Lung (tissue), 12 donors: Measurements from ENCODE around the gene CYP4V2. TPM values are rescaled to one million over a fixed set of nuclear protein-coding genes. Genes with fewer than 3 reads are reported as not detected.
A peak's percentile ranks its signal among the peaks of the same experiment; 100 is the strongest.

Experiments used
- ATAC-seq: fragments of 200-7000 bp; cut with Tn5 transposase; one replicate; pipeline ENCODE4 v1.9.1; 2020; ENCODE audit warnings: moderate number of reproducible peaks; ENCODE audit not compliant: insufficient read depth, low FRiP score
- DNase-seq, 3 donors: peaks; one replicate each; pipeline ENCODE4 v3.0.0-alpha.2; 2013 to 2017
- H3K27ac ChIP-seq, 2 donors: one replicate each; pipeline ENCODE4 v1.5.1; 2013; ENCODE audit warnings: mild to moderate bottlenecking in 2 of 2, moderate library complexity in 2 of 2, control low read depth in 1 of 2, inconsistent platforms in 1 of 2, low read depth in 1 of 2, low read length in 1 of 2
- H3K27me3 ChIP-seq, 3 donors: one replicate each; pipeline ENCODE4 v1.5.1; 2013; ENCODE audit warnings: low read length in 2 of 3; ENCODE audit not compliant: control insufficient read depth in 3 of 3, insufficient read depth in 3 of 3
- H3K36me3 ChIP-seq, 4 donors: one replicate each; pipeline ENCODE4 v1.5.1; 2013; ENCODE audit warnings: low read length in 4 of 4, mild to moderate bottlenecking in 1 of 4, moderate library complexity in 1 of 4; ENCODE audit not compliant: control insufficient read depth in 4 of 4, insufficient read depth in 4 of 4
- H3K4me1 ChIP-seq, 5 donors: one replicate each; pipeline ENCODE4 v1.5.1; 2013; ENCODE audit warnings: low read length in 5 of 5, mild to moderate bottlenecking in 2 of 5, moderate library complexity in 1 of 5; ENCODE audit not compliant: control insufficient read depth in 5 of 5, insufficient read depth in 5 of 5
- H3K4me3 ChIP-seq: one replicate; pipeline ENCODE4 v1.5.1; 2013; ENCODE audit warnings: mild to moderate bottlenecking, control low read depth, moderate library complexity
- H3K9ac ChIP-seq, 2 donors: one replicate each; pipeline ENCODE4 v1.5.1; 2013; ENCODE audit warnings: low read length in 2 of 2, control low read depth in 1 of 2; ENCODE audit not compliant: insufficient read depth in 1 of 2
- H3K9me3 ChIP-seq, 4 donors: one replicate each; pipeline ENCODE4 v1.5.1; 2013; ENCODE audit warnings: low read length in 3 of 4, mild to moderate bottlenecking in 1 of 4, moderate library complexity in 1 of 4; ENCODE audit not compliant: control insufficient read depth in 4 of 4, insufficient read depth in 3 of 4
- whole genome bisulfite sequencing, 2 donors: extraction: QIAGEN DNeasy Blood & Tissue Kit; methylation state at CpG; one replicate each; pipeline ENCODE4 v1.1.7; 2013; 5-methylcytosine and 5-hydroxymethylcytosine counted together
- polyA plus RNA-seq, 2 donors: library from polyadenylated mRNA; stranded (reverse); fragments of 200-250 nt; gene quantifications; one replicate each; pipeline ENCODE4 v1.2.1, GENCODE V29; 2013
- total RNA-seq, 2 donors: library from RNA; depleted of rRNA in 1 of 2; stranded (reverse); fragments of >200 nt in 1 of 2; gene quantifications; one replicate each; pipeline ENCODE4 v1.2.1, GENCODE V29; 2014 to 2021
- TF ChIP-seq, protein P1 (sequence below): IDR thresholded peaks from 2 replicates; pipeline ENCODE4 v1.5.1; 2012; ENCODE audit warnings: mild to moderate bottlenecking; ENCODE audit errors: control extremely low read depth, extremely low read depth
- donor health status: control.
- donor health status: control.
- donor health status: Bipolar disorder and iron deficiency.
- donor health status: healthy.
- donor health status: DM: yes; HTN: yes; CAD: no.

Gene CYP4V2
- total and polyA plus RNA-seq, 4 donors: 13.4 to 36.2 (median 22.9) TPM

- no peak overlapping the region for H3K4me3 ChIP-seq
- TF ChIP-seq, protein P1, sequence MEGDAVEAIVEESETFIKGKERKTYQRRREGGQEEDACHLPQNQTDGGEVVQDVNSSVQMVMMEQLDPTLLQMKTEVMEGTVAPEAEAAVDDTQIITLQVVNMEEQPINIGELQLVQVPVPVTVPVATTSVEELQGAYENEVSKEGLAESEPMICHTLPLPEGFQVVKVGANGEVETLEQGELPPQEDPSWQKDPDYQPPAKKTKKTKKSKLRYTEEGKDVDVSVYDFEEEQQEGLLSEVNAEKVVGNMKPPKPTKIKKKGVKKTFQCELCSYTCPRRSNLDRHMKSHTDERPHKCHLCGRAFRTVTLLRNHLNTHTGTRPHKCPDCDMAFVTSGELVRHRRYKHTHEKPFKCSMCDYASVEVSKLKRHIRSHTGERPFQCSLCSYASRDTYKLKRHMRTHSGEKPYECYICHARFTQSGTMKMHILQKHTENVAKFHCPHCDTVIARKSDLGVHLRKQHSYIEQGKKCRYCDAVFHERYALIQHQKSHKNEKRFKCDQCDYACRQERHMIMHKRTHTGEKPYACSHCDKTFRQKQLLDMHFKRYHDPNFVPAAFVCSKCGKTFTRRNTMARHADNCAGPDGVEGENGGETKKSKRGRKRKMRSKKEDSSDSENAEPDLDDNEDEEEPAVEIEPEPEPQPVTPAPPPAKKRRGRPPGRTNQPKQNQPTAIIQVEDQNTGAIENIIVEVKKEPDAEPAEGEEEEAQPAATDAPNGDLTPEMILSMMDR: no peak
- DNase-seq (peak in 1 of 3 donors; percentile 74), ATAC-seq (no peak)
- WGBS, 2 donors: 54 to 63% methylated on average over 45 of the region's 45 CpGs
- H3K9ac ChIP-seq: no peak overlapping the region
- H3K27ac ChIP-seq: peak overlapping the region in 1 of 2 donors; percentile 79
- no peaks in the 10 kb centered on the region for H3K27me3 ChIP-seq
- H3K36me3 ChIP-seq: peaks cover 2 to 7% (median 4%) of the 10 kb centered on the region in 4 donors
- H3K4me1 ChIP-seq: peaks cover 0 to 14% (median 0%) of the 10 kb centered on the region in 5 donors
- peaks cover 0 to 3% (median 0%) of the 10 kb centered on the region in 4 donors for H3K9me3 ChIP-seq
These were observed 12.8 kb downstream of the CYP4V2 start for GRCh38 chr4:186204103-186204559.

- TF ChIP-seq, protein P1: no peak
- no peak for DNase-seq
- H3K4me3 ChIP-seq: no peak overlapping the region
- peak overlapping the region in 1 of 2 donors; percentile 64 for H3K27ac ChIP-seq
- WGBS, 2 donors: 77 to 80% methylated on average over 13 of the region's 13 CpGs
- H3K27me3 ChIP-seq: no peaks in the 10 kb centered on the region
- H3K36me3 ChIP-seq: peaks cover 5 to 11% (median 8%) of the 10 kb centered on the region in 4 donors
- ATAC-seq: no peak
- peaks cover 0 to 3% (median 0%) of the 10 kb centered on the region in 4 donors for H3K9me3 ChIP-seq
- H3K4me1 ChIP-seq: peaks cover 0 to 14% (median 0%) of the 10 kb centered on the region in 5 donors
- H3K9ac ChIP-seq: no peak overlapping the region
These were observed 13.3 kb downstream of the CYP4V2 start for GRCh38 chr4:186204686-186205085.

DNA sequence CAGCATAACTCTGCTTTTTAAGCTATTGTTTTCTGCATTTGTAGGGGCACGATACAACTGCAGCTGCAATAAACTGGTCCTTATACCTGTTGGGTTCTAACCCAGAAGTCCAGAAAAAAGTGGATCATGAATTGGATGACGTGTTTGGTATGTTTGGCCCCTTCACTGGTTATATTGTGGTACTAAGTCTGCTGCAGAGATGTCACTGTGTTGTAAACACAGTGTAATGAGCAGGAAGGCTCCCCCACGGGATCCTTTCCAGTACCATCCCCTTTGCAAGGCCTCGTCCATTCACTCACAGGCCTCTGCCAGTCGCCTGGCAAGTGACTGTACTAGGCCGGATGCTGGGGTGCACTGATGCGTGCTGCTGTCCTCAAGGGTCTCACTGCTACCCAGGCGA lies 13.8 kb downstream of the CYP4V2 start:
- Histone ChIP-seq H3K27ac (no peak overlapping the region), H3K4me1 (peaks cover 0 to 14% (median 0%) of the 10 kb centered on the region in 5 donors), H3K9ac (no peak overlapping the region), H3K27me3 (no peaks in the 10 kb centered on the region), H3K36me3 (peaks cover 5 to 14% (median 9%) of the 10 kb centered on the region in 4 donors), H3K9me3 (peaks cover 0 to 3% (median 0%) of the 10 kb centered on the region in 4 donors), H3K4me3 (no peak overlapping the region)
- TF ChIP-seq, protein P1: no peak
- whole genome bisulfite sequencing, 2 donors: 78 to 88% methylated on average over 8 of the region's 8 CpGs
- ATAC-seq (no peak), DNase-seq (no peak)
